Neural cell (in vitro differentiated cells): ENCODE results near the gene USP7.
A peak's percentile ranks its signal among the peaks of the same experiment; 100 is the strongest.

ENCODE experiments used
- CTCF ChIP-seq: fragments of 450-650 bp; IDR thresholded peaks from 2 replicates; pipeline ENCODE4 v1.5.1; 2014; ENCODE audit warnings: antibody characterized with exemption, mild to moderate bottlenecking, moderate library complexity; ENCODE audit not compliant: poor library complexity, severe bottlenecking
- RAD21 ChIP-seq: fragments of 450-650 bp; conservative IDR thresholded peaks from 2 replicates; pipeline ENCODE4 v1.6.1; 2014; ENCODE audit warnings: antibody characterized with exemption, mild to moderate bottlenecking, moderate library complexity
- REST ChIP-seq: IDR thresholded peaks from 2 replicates; pipeline ENCODE4 v1.6.1; 2012; ENCODE audit warnings: borderline replicate concordance

GRCh38 chr16:8869212-8869987 lies 94.3 kb downstream of the USP7 start:
- TF ChIP-seq CTCF: peak; percentile 39
- peak; percentile 5 for TF ChIP-seq RAD21
- TF ChIP-seq REST: no peak
